Measurements from ENCODE around the gene LBX1.

The LBX1 gene

DNA sequence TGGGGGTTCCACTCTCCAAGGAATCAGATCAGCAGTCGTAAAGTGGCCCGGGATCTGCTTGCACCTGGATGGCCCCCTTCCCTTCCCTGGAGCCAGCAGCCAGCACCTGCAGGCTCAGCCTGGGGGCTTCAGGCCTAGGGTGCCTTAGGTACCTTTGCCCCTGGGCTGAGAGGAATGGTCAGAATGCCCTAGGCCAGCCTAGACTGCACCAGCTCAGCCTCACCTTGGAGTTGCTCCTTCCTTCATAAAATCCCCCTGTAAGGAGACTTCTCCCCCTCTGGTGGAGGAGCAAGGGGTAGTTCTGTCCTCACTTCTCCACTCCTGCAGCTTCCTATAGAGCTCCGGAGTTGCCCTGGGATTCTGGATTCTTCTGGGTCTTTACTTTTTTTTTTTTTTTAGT is 32.4 kb upstream of the LBX1 start:
- Histone ChIP-seq H3K4me3 (replicated peaks; ENCODE audit: low read depth, low read length) (no peak overlapping the region), H3K27me3 (replicated peaks; ENCODE audit: control insufficient read depth, insufficient read depth, low read length) (no peaks in the 10 kb centered on the region), H3K36me3 (ENCODE audit: control insufficient read depth, insufficient read depth, low read length) (no peaks in the 10 kb centered on the region)
- DNase-seq (ENCODE audit: extremely low read depth, insufficient read length) = no peak
- TF ChIP-seq CTCF (IDR thresholded peaks at IDR 0.05; ENCODE audit: insufficient read depth, low read length, poor library complexity, severe bottlenecking) = no peak

DNA sequence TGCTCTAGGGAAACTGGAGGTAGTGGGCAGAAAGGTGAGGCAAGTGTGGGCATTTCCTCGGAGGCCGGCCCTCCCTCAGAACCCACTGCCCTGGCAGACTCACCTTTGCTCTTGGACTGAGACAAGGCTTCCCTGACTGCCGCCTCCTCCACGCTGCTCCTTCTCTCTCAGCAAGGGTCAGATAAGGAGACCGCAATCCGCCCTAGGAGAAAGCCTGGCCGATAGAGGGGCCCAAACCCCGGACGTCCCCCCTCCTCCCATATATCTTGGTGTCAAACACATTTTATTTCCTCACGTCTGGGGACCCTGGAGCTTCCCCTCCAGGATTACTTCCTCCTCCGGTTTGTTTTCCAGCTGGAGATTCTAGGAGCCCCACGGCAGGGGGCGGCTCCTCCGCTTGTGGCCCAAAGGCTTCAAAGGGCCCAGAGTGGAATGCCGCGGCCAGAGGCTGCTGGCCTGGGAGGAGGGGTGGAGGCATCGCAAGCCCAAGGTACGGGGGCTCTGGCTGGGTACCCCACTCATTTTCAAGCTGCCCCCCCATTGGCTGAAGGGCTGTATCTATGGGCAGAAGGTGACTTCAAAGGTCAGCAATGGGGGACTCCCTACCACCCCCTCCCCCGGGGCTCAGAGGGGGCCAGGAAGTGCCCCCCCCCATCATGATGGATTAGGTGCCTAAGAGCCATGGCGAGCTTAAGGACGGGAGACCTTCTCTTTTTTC is 31.7 kb upstream of the LBX1 start:
- H3K4me3 ChIP-seq (replicated peaks; ENCODE audit: low read depth, low read length) = no peak overlapping the region
- TF ChIP-seq CTCF (IDR thresholded peaks at IDR 0.05; ENCODE audit: insufficient read depth, low read length, poor library complexity, severe bottlenecking) = no peak
- DNase-seq (ENCODE audit: extremely low read depth, insufficient read length) = no peak
- no peaks in the 10 kb centered on the region for H3K27me3 ChIP-seq (replicated peaks; ENCODE audit: control insufficient read depth, insufficient read depth, low read length)
- no peaks in the 10 kb centered on the region for H3K36me3 ChIP-seq (ENCODE audit: control insufficient read depth, insufficient read depth, low read length)

GRCh38 chr10:101258179-101258885 is 29.1 kb upstream of the LBX1 start:
- no peak overlapping the region for H3K4me3 ChIP-seq (replicated peaks; ENCODE audit: low read depth, low read length)
- no peak for TF ChIP-seq CTCF (IDR thresholded peaks at IDR 0.05; ENCODE audit: insufficient read depth, low read length, poor library complexity, severe bottlenecking)
- no peak for DNase-seq (ENCODE audit: extremely low read depth, insufficient read length)
- no peaks in the 10 kb centered on the region; the same call in 1 of the 2 replicates for H3K27me3 ChIP-seq (replicated peaks; ENCODE audit: control insufficient read depth, insufficient read depth, low read length)
- H3K36me3 ChIP-seq (ENCODE audit: control insufficient read depth, insufficient read depth, low read length) = no peaks in the 10 kb centered on the region

DNA sequence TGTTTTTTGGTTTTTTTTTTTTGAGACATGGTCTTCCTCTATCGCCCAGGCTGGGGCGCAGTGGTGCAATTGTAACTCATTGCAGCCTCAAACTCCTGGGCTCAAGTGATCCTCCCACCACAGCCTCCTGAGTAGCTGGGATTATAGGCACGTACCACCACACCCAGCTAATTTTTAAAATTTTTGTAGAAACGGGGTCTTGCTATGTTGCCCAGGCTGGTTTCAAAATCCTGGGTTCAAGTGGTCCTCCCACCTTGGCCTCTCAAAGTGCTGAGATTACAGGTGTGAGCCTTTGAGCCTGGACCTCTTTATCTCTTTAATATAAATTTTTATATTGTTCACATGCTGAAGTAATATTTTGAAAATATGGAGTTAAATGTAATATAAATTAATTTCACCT is 28.2 kb upstream of the LBX1 start:
- no peak for DNase-seq (ENCODE audit: extremely low read depth, insufficient read length)
- TF ChIP-seq CTCF (IDR thresholded peaks at IDR 0.05; ENCODE audit: insufficient read depth, low read length, poor library complexity, severe bottlenecking) = no peak
- no peak overlapping the region for H3K4me3 ChIP-seq (replicated peaks; ENCODE audit: low read depth, low read length)
- H3K36me3 ChIP-seq (ENCODE audit: control insufficient read depth, insufficient read depth, low read length) = no peaks in the 10 kb centered on the region
- no peaks in the 10 kb centered on the region; the same call in 1 of the 2 replicates for H3K27me3 ChIP-seq (replicated peaks; ENCODE audit: control insufficient read depth, insufficient read depth, low read length)

GRCh38 chr10:101257084-101257483 is 27.8 kb upstream of the LBX1 start:
- no peak overlapping the region for H3K4me3 ChIP-seq (replicated peaks; ENCODE audit: low read depth, low read length)
- no peak for DNase-seq (ENCODE audit: extremely low read depth, insufficient read length)
- no peak for TF ChIP-seq CTCF (IDR thresholded peaks at IDR 0.05; ENCODE audit: insufficient read depth, low read length, poor library complexity, severe bottlenecking)
- no peaks in the 10 kb centered on the region for H3K36me3 ChIP-seq (ENCODE audit: control insufficient read depth, insufficient read depth, low read length)
- H3K27me3 ChIP-seq (replicated peaks; ENCODE audit: control insufficient read depth, insufficient read depth, low read length) = no peaks in the 10 kb centered on the region; the same call in 1 of the 2 replicates
